Measurements from ENCODE around the gene PITHD1. TPM values are rescaled to one million over a fixed set of nuclear protein-coding genes. Genes with fewer than 3 reads are reported as not detected.

PITHD1 gene
- total RNA-seq, 3 donors from 2014 or later (not counting 1 experiment from before 2014, with no cell fraction given) = 73.2 to 84.1 (median 77.7) TPM

DNA sequence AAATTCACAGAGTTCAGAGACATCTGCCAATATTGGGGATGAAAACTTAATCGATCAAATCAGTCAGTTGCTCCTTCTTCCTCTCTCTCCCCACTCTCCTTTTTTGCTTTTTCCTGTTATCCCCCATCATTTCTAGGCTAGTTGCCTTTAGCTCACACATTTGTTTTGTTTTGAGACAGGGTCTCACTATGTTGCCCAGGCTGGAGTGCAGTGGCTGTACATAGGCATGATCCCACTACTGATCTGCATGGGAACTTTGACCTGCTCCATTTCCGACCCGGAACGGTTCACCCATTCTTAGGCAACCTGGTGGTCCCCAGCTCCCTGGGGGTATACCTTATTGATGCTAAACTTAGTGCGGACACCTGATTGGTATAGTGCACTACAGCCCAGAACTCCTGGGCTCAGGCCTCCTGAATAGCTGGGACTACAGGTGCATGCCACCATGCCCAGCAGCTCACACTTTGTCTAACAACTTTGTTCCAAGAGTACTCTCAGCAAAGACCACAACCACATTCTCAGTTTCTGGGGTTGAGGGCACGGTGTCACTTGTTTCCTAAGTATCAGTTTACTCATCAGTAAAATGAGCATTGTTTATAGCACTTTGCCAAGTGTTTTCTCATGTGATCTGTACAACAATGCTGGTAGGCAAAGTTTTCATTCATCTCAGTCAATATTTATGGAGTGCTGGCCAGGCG is 41.6 kb upstream of the PITHD1 start:
- ATAC-seq (no peak), DNase-seq (no peak)
- Mint-ChIP-seq H3K36me3 (no peaks in the 10 kb centered on the region), H3K27ac (no peak overlapping the region), H3K9me3 (no peaks in the 10 kb centered on the region), H3K27me3 (ENCODE audit: low read depth in 2 of 2) (no peaks in the 10 kb centered on the region), H3K4me3 (no peak overlapping the region), H3K4me1 (no peaks in the 10 kb centered on the region)
- Histone ChIP-seq H3K9me3 (ENCODE audit: control insufficient read depth, insufficient read depth, low read length) (no peaks in the 10 kb centered on the region), H3K36me3 (ENCODE audit: control insufficient read depth, insufficient read depth, low read length) (no peaks in the 10 kb centered on the region), H3K27ac (ENCODE audit: low read length) (no peak overlapping the region), H3K4me1 (ENCODE audit: control insufficient read depth, insufficient read depth, low read length) (no peaks in the 10 kb centered on the region), H3K4me3 (ENCODE audit: low read length) (no peak overlapping the region), H3K27me3 (ENCODE audit: control insufficient read depth, insufficient read depth, low read length) (no peaks in the 10 kb centered on the region)
- intact Hi-C loops (cut with micrococcal nuclease) = no loop called here
- TF ChIP-seq, protein P1, sequence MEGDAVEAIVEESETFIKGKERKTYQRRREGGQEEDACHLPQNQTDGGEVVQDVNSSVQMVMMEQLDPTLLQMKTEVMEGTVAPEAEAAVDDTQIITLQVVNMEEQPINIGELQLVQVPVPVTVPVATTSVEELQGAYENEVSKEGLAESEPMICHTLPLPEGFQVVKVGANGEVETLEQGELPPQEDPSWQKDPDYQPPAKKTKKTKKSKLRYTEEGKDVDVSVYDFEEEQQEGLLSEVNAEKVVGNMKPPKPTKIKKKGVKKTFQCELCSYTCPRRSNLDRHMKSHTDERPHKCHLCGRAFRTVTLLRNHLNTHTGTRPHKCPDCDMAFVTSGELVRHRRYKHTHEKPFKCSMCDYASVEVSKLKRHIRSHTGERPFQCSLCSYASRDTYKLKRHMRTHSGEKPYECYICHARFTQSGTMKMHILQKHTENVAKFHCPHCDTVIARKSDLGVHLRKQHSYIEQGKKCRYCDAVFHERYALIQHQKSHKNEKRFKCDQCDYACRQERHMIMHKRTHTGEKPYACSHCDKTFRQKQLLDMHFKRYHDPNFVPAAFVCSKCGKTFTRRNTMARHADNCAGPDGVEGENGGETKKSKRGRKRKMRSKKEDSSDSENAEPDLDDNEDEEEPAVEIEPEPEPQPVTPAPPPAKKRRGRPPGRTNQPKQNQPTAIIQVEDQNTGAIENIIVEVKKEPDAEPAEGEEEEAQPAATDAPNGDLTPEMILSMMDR (IDR thresholded peaks at IDR 0.05) = no peak
- WGBS (ENCODE audit: insufficient coverage) = 92% methylated on average over 7 of the region's 7 CpGs

DNA sequence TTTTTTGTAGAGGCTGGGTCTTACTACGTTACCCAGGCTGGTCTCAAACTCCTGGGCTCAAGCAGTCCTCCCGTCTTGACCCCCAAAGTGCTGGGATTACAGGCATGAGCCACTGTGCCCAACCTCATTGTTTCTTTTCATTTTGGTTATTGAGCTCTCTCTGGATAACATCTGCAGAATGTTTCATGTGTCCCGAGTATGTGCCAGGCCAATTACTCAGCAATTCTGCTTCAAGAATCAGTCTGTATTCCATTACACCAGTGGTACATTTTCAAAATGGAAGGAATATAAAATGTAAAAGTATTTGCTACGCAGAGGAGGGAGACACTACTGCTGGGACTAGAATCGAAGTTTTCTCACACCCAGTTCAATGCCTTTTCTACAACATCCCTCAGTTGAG is 36.6 kb upstream of the PITHD1 start:
- H3K27ac ChIP-seq (ENCODE audit: low read length) = no peak overlapping the region
- ATAC-seq (no peak), DNase-seq (no peak)
- H3K4me3 Mint-ChIP-seq = peak overlapping the region; percentile 94
- no peak overlapping the region for H3K4me3 ChIP-seq (ENCODE audit: low read length)
- H3K36me3 Mint-ChIP-seq = no peaks in the 10 kb centered on the region
- no peaks in the 10 kb centered on the region for H3K27me3 Mint-ChIP-seq (ENCODE audit: low read depth in 2 of 2)
- WGBS (ENCODE audit: insufficient coverage) = 73% methylated on average over 3 of the region's 5 CpGs
- intact Hi-C loops (cut with micrococcal nuclease) = no loop called here
- H3K27ac Mint-ChIP-seq = peak overlapping the region; percentile 86 to 88
- peaks cover 16% of the 10 kb centered on the region for H3K4me1 ChIP-seq (ENCODE audit: control insufficient read depth, insufficient read depth, low read length)
- no peaks in the 10 kb centered on the region for H3K36me3 ChIP-seq (ENCODE audit: control insufficient read depth, insufficient read depth, low read length)
- H3K27me3 ChIP-seq (ENCODE audit: control insufficient read depth, insufficient read depth, low read length) = no peaks in the 10 kb centered on the region
- no peaks in the 10 kb centered on the region for H3K9me3 Mint-ChIP-seq
- peaks cover 28 to 32% of the 10 kb centered on the region in 2 donors for H3K4me1 Mint-ChIP-seq
- no peaks in the 10 kb centered on the region for H3K9me3 ChIP-seq (ENCODE audit: control insufficient read depth, insufficient read depth, low read length)
- TF ChIP-seq, protein P1 (IDR thresholded peaks at IDR 0.05) = no peak

DNA sequence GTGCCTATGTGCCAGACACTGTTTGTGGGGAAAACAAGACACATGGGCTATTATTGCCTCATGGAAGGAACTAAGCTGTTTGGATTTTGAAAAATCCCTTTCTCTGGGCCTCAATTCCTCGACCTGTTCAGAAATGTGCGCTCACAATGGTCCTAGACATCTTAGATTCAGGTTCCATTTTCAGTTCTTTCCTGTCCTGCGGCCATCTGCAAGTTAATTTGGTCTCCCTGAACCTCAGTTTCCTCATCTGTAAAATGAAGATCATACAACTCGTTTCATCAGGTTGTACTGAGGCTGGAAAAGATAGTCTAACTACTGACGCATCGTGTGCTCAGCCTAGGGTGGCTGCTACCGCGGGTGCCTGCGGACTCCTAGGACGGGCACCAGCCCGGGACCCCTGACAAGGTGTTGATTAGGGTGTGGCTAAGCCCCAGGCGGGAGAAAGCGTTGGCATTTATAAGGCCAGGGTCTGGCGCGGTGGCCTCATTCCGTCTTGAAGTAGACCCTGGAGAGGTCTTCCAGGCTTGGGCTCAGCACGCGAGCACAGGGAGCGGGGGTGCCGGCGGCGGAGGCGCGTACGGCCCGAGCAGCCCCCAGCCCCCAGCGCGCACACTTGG is 35.4 kb upstream of the PITHD1 start:
- Mint-ChIP-seq H3K27ac (peak overlapping the region; percentile 86 to 88), H3K4me1 (peaks cover 39 to 44% of the 10 kb centered on the region in 2 donors), H3K4me3 (peak overlapping the region; percentile 94), H3K27me3 (ENCODE audit: low read depth in 2 of 2) (no peaks in the 10 kb centered on the region), H3K36me3 (no peaks in the 10 kb centered on the region), H3K9me3 (no peaks in the 10 kb centered on the region)
- peaks cover 16% of the 10 kb centered on the region for H3K4me1 ChIP-seq (ENCODE audit: control insufficient read depth, insufficient read depth, low read length)
- no peaks in the 10 kb centered on the region for H3K27me3 ChIP-seq (ENCODE audit: control insufficient read depth, insufficient read depth, low read length)
- peak overlapping the region; percentile 71 for H3K4me3 ChIP-seq (ENCODE audit: low read length)
- H3K27ac ChIP-seq (ENCODE audit: low read length) = peak overlapping the region; percentile 78
- intact Hi-C loops (cut with micrococcal nuclease) = no loop called here
- TF ChIP-seq, protein P1 (IDR thresholded peaks at IDR 0.05) = no peak
- ATAC-seq = peak; percentile 19 to 41 (median 31)
- H3K9me3 ChIP-seq (ENCODE audit: control insufficient read depth, insufficient read depth, low read length) = no peaks in the 10 kb centered on the region
- H3K36me3 ChIP-seq (ENCODE audit: control insufficient read depth, insufficient read depth, low read length) = no peaks in the 10 kb centered on the region
- DNase-seq = no peak
- 10% methylated on average over 28 of the region's 28 CpGs for WGBS (ENCODE audit: insufficient coverage)
